Peyer's patch (tissue), 4 donors: ENCODE results near the gene USO1.

ENCODE experiments used
- POLR2A ChIP-seq, 2 donors: fragments of 450-650 bp; IDR thresholded peaks; one replicate each; pipeline ENCODE4 v1.5.1; 2017; ENCODE audit warnings: antibody characterized with exemption in 2 of 2, mild to moderate bottlenecking in 2 of 2, moderate library complexity in 2 of 2
- TF ChIP-seq, protein P1 (sequence below), 6 experiments: fragments of 450-650 bp in 4 of 6; fragments of 200-600 bp in 2 of 6; sonication (generic) in 1 of 6; IDR thresholded peaks; one replicate each; pipeline ENCODE4 v1.5.1; 2017 to 2019; ENCODE audit warnings: antibody characterized with exemption in 6 of 6, mild to moderate bottlenecking in 3 of 6, moderate library complexity in 1 of 6

DNA sequence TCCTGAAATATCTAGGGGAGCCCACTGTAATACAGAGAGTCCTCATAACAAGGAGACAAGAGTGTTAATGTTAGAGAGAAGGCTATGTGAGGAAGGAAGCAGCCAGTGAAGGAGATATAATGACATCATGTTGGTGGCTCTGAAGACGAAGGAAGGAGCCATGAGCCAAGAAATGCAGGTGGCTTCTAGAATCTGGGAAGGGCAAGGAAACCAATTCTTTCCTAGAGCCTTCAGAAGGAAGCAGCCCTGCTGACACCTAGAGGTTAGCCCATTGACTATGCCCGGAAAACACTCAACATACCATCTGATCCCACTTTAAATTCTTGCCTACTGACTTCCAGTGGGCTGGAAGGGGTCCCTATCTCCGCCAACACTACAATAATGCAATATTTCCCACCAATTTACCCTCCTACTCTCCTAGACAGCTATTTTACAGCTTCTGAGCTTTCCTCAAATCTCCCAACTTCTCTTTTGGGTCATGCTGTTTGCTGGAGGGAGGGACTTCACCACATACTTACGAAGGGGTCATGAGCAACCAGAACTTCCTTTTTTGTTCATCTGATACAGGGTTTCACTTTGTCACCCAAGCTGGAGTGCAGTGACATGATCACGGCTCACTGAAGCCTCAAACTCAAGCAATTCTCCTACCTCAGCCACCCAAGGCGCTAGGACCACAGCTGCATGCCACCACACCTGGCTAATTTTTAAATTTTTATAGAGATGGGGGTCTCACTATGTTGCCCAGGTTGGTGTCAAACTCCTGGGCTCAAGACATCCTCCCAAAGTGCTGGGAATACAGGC lies 26.0 kb upstream of the USO1 start:
- TF ChIP-seq, protein P1, sequence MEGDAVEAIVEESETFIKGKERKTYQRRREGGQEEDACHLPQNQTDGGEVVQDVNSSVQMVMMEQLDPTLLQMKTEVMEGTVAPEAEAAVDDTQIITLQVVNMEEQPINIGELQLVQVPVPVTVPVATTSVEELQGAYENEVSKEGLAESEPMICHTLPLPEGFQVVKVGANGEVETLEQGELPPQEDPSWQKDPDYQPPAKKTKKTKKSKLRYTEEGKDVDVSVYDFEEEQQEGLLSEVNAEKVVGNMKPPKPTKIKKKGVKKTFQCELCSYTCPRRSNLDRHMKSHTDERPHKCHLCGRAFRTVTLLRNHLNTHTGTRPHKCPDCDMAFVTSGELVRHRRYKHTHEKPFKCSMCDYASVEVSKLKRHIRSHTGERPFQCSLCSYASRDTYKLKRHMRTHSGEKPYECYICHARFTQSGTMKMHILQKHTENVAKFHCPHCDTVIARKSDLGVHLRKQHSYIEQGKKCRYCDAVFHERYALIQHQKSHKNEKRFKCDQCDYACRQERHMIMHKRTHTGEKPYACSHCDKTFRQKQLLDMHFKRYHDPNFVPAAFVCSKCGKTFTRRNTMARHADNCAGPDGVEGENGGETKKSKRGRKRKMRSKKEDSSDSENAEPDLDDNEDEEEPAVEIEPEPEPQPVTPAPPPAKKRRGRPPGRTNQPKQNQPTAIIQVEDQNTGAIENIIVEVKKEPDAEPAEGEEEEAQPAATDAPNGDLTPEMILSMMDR (IDR thresholded peaks at IDR 0.05): no peak
- no peak for TF ChIP-seq POLR2A (IDR thresholded peaks at IDR 0.05)
